ENCODE results near the gene TEX51. TPM values are rescaled to one million over a fixed set of nuclear protein-coding genes. Genes with fewer than 3 reads are reported as not detected.

Gene TEX51
- total RNA-seq, 1 donor from 2014 or later = not detected

DNA sequence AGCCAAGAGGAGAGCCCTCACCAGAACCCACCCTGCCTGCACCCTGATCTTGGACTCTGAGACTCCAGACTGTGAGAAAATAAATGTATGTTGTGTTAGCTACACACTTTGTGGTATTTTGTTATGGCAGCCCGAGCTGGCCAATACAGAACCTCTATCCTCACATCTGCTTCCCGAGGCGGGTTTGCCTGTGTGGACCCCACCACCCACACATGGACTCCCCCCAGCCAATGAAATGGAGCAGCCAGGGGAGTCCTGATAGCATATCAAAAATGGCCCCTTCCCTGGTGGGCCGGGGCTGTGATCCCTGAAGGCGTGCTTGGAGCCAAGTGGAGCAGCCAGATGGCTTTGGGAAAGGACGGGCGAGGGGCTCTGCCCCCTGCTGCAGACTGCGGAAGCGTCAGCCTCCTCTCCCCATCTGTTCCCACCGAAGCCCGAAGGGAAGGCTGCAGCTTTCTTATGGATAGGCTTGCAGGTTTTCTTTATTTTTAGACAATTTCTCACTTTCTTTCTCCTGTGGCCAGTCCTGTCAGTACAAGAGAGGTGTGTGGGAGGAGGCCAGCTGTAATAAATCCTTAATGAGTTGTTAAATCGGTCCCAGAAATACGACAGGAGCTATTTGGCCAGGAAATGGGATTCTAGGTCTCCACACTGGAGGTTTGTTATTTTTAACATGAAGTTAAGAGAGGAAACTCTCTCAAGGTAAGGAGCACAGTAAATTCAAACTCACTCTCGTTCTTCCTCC is 34.4 kb downstream of the TEX51 start:
- no peak overlapping the region for H3K27ac Mint-ChIP-seq
- no peaks in the 10 kb centered on the region for H3K9me3 Mint-ChIP-seq (ENCODE audit: low read depth)
- no peak overlapping the region for H3K4me3 Mint-ChIP-seq (ENCODE audit: low read depth)
- DNase-seq (ENCODE audit: low spot score, unreplicated experiment) = no peak
- H3K27me3 Mint-ChIP-seq = peaks cover 8% of the 10 kb centered on the region
- TF ChIP-seq, protein P1, sequence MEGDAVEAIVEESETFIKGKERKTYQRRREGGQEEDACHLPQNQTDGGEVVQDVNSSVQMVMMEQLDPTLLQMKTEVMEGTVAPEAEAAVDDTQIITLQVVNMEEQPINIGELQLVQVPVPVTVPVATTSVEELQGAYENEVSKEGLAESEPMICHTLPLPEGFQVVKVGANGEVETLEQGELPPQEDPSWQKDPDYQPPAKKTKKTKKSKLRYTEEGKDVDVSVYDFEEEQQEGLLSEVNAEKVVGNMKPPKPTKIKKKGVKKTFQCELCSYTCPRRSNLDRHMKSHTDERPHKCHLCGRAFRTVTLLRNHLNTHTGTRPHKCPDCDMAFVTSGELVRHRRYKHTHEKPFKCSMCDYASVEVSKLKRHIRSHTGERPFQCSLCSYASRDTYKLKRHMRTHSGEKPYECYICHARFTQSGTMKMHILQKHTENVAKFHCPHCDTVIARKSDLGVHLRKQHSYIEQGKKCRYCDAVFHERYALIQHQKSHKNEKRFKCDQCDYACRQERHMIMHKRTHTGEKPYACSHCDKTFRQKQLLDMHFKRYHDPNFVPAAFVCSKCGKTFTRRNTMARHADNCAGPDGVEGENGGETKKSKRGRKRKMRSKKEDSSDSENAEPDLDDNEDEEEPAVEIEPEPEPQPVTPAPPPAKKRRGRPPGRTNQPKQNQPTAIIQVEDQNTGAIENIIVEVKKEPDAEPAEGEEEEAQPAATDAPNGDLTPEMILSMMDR (IDR thresholded peaks at IDR 0.05; ENCODE audit: unreplicated experiment) = no peak
- H3K36me3 Mint-ChIP-seq (ENCODE audit: insufficient read depth) = no peaks in the 10 kb centered on the region
- H3K4me1 Mint-ChIP-seq (ENCODE audit: low read depth) = peaks cover 3% of the 10 kb centered on the region

DNA sequence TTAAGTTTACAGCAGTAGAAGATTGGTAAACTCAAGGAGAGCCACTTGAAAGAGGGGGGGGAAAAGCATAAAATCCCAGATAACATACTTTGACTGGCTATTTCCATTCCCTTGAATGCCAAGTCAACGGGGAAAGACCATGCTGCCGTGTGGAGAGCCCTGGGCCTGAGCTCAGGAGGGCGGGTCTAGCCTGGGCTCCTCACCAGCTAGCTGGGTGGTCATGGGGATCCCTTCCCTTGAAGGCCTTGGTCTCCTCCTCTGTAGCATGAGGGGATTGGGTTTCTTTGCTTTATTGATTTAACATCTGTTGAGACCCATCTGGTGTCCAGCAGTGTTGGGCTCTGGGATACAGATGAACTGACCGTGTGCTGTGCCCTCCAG is 35.0 kb downstream of the TEX51 start:
- H3K27me3 Mint-ChIP-seq = peaks cover 13% of the 10 kb centered on the region
- DNase-seq (ENCODE audit: low spot score, unreplicated experiment) = no peak
- H3K36me3 Mint-ChIP-seq (ENCODE audit: insufficient read depth) = no peaks in the 10 kb centered on the region
- TF ChIP-seq, protein P1 (IDR thresholded peaks at IDR 0.05; ENCODE audit: unreplicated experiment) = no peak
- no peak overlapping the region for H3K4me3 Mint-ChIP-seq (ENCODE audit: low read depth)
- peaks cover 3% of the 10 kb centered on the region for H3K4me1 Mint-ChIP-seq (ENCODE audit: low read depth)
- no peak overlapping the region for H3K27ac Mint-ChIP-seq
- H3K9me3 Mint-ChIP-seq (ENCODE audit: low read depth) = no peaks in the 10 kb centered on the region

DNA sequence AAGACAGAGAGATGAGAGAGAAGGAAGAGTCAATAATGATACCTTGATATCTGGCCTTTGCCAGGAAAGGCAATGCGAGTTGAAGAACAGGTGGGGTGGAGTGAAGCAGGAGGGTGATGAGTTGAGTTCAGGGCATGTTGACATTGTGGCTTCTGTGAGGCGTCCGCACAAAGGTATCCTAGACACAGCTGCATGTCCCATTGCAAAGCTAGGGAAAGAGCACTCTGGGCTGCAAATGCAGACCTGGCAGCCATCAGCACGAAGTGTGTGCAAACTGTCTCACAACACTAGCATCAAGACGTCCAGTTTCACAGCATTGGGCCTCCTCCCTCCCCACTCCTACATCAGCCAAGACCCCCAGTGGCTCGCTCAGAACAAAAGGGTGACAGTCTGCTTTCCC is 36.1 kb downstream of the TEX51 start:
- no peak overlapping the region for H3K4me3 Mint-ChIP-seq (ENCODE audit: low read depth)
- no peaks in the 10 kb centered on the region for H3K9me3 Mint-ChIP-seq (ENCODE audit: low read depth)
- no peak for DNase-seq (ENCODE audit: low spot score, unreplicated experiment)
- peaks cover 17% of the 10 kb centered on the region for H3K27me3 Mint-ChIP-seq
- peaks cover 3% of the 10 kb centered on the region for H3K4me1 Mint-ChIP-seq (ENCODE audit: low read depth)
- H3K27ac Mint-ChIP-seq = no peak overlapping the region
- TF ChIP-seq, protein P1 (IDR thresholded peaks at IDR 0.05; ENCODE audit: unreplicated experiment) = no peak
- no peaks in the 10 kb centered on the region for H3K36me3 Mint-ChIP-seq (ENCODE audit: insufficient read depth)

DNA sequence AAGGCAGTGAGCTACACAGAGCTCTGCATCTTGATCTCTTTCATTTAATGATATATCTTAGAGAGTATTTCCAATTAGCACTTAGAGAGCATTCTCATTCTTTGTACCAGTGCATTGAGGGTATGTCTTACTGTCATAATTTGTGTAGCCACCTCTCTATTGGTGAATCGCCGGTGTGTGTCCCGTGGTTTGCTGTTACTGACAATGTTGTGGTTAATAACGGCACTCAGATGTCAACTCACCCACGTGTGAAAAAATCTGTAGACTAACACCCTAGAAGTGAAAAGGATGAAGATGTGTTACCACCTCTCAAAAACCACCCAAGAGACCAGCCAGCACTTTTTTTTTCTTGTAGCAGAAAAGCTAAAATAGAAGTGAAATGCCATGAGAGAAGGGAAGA is 37.1 kb downstream of the TEX51 start:
- no peak for DNase-seq (ENCODE audit: low spot score, unreplicated experiment)
- Mint-ChIP-seq H3K27me3 (peaks cover 23% of the 10 kb centered on the region), H3K9me3 (ENCODE audit: low read depth) (no peaks in the 10 kb centered on the region), H3K4me3 (ENCODE audit: low read depth) (no peak overlapping the region), H3K4me1 (ENCODE audit: low read depth) (peaks cover 3% of the 10 kb centered on the region), H3K27ac (no peak overlapping the region), H3K36me3 (ENCODE audit: insufficient read depth) (no peaks in the 10 kb centered on the region)
- TF ChIP-seq, protein P1 (IDR thresholded peaks at IDR 0.05; ENCODE audit: unreplicated experiment) = no peak

DNA sequence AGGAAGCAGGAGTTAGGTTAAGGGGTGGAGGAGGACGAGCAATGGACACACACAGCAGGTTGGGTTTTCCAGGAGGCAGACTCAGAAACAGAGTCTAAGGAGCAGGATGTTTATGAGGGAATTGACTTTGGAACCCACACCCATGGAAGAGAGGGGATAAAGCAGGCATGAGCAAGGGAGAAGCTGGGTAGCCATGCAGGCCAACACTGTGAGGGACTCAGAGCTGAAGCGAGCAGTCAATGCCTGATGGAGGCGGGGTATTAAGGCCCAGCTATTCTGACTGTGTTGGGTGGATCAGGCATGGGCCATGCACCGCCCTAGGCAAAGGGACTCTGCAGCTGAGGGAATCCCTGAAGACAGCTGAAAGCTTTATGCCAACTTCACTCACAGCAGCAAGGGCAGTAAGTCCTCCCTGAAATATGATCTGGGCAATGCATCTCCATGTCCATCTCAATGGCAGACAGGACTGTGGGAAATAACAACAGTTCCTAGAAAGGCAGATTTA is 37.6 kb downstream of the TEX51 start:
- Mint-ChIP-seq H3K36me3 (ENCODE audit: insufficient read depth) (no peaks in the 10 kb centered on the region), H3K4me1 (ENCODE audit: low read depth) (peaks cover 3% of the 10 kb centered on the region), H3K27me3 (peaks cover 25% of the 10 kb centered on the region), H3K4me3 (ENCODE audit: low read depth) (no peak overlapping the region), H3K27ac (no peak overlapping the region), H3K9me3 (ENCODE audit: low read depth) (no peaks in the 10 kb centered on the region)
- TF ChIP-seq, protein P1 (IDR thresholded peaks at IDR 0.05; ENCODE audit: unreplicated experiment) = no peak
- no peak for DNase-seq (ENCODE audit: low spot score, unreplicated experiment)

Measured in progenitor cell of endocrine pancreas (in vitro differentiated cells).